Body of pancreas (tissue), 4 donors: ENCODE data around the gene HOXC5. TPM values are rescaled to one million over a fixed set of nuclear protein-coding genes. Genes with fewer than 3 reads are reported as not detected.

Experiments
- ATAC-seq: fragments of 150-250 bp; one replicate; pipeline ENCODE4 v1.9.1; 2016
- DNase-seq, 4 donors: peaks; one replicate each; pipeline ENCODE4 v3.0.0-alpha.2; 2019
- H3K27ac ChIP-seq, 4 donors: fragments of 200-600 bp; sonication (generic); 1 replicate in 3 of 4; 2 replicates in 1 of 4; pipeline versions ENCODE4 v1.5.1 to v1.6.1; 2016 to 2019; ENCODE audit warnings: mild to moderate bottlenecking in 1 of 4, mixed read lengths in 1 of 4, moderate library complexity in 1 of 4
- H3K27me3 ChIP-seq, 2 donors: fragments of 200-600 bp; sonication (generic); one replicate each; pipeline ENCODE4 v1.6.0; 2016; ENCODE audit warnings: mild to moderate bottlenecking in 1 of 2
- H3K36me3 ChIP-seq, 2 donors: fragments of 200-600 bp; sonication (generic); replicated peaks in 1 of 2; 2 replicates each; pipeline ENCODE4 v1.5.1; 2016; ENCODE audit warnings: low read depth in 2 of 2; ENCODE audit not compliant: insufficient read depth in 1 of 2
- H3K4me1 ChIP-seq: fragments of 200-600 bp; sonication (generic); one replicate; pipeline ENCODE4 v1.6.0; 2016
- H3K4me3 ChIP-seq, 2 donors: fragments of 200-600 bp; sonication (generic); 1 replicate in 1 of 2; 2 replicates in 1 of 2; pipeline ENCODE4 v1.5.1; 2016 to 2019
- H3K9me3 ChIP-seq, 3 donors: fragments of 200-600 bp; sonication (generic); 1 replicate in 2 of 3; 2 replicates in 1 of 3; pipeline ENCODE4 v1.5.1; 2016
- POLR2A ChIP-seq, 3 donors: fragments of 450-650 bp; IDR thresholded peaks; one replicate each; pipeline ENCODE4 v1.6.1; 2016; ENCODE audit warnings: antibody characterized with exemption in 3 of 3, mild to moderate bottlenecking in 2 of 3
- WGBS, 2 donors: methylation state at CpG; one replicate each; pipeline ENCODE4 v1.1.5; 2017; 5-methylcytosine and 5-hydroxymethylcytosine counted together
- intact Hi-C: fragments of 100-400 bp; cut with DNase I; formaldehyde crosslinking; loops from one replicate; pipeline ENCODE4 v1.15.1; 2023
- total RNA-seq, 2 donors: library from RNA; depleted of rRNA; stranded (reverse); fragments of >200 nt; gene quantifications; one replicate each; pipeline ENCODE4 v1.1.0, GENCODE V29; 2016
- TF ChIP-seq, protein P1 (sequence below), 7 experiments: fragments of 450-650 bp in 4 of 7; fragments of 200-600 bp in 3 of 7; sonication (generic) in 3 of 7; IDR thresholded peaks; one replicate each; pipeline ENCODE4 v1.5.1; 2016 to 2019; ENCODE audit warnings: antibody characterized with exemption in 7 of 7

HOXC5 gene
- total RNA-seq, 2 donors from 2014 or later: not detected

DNA sequence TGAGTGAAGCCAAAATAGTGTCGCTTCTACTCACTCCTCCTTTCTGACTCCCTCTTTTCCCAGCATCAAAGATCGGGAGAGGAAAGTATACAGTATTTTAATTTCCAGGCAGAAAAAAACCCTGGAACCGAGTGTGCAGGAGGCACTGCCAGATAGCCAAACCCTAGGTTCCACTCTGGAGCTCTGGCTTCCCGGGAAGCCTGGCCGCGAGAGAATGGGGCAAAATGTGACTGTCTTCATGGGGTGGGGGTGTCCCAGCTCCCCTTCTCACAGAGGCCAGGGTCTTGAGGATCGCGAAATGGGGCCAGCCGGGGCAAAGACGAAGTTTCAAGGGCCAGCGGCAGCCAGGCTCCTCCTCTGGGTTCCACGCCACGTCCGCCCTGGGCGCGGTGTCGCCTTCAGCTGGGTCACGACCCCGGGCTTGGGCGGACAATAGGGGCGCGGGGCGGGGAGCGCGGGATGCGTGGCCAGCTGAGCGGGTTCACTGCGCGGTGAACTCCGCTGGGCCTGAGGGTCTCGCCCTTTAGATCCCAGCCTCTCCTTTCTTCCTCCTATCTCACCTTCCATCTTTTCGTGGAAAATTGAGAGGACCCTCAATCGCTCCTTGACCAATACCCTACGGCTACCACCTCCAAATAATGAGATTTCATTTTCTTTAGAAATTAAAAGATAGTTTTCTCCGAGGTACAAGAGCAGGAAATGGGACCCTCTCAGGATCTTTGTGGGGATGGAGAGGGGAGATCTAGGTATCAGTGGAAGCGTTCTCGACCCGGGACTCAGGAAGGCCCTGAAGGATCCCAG lies 27.5 kb downstream of the HOXC5 start:
- Histone ChIP-seq H3K36me3 (no peaks in the 10 kb centered on the region), H3K27ac (no peak overlapping the region), H3K27me3 (no peaks in the 10 kb centered on the region), H3K4me3 (no peak overlapping the region), H3K4me1 (no peaks in the 10 kb centered on the region), H3K9me3 (no peaks in the 10 kb centered on the region)
- no peak for ATAC-seq
- no peak for DNase-seq
- 24 to 37% methylated on average over 36 to 37 of the region's 38 CpGs for WGBS, 2 donors
- intact Hi-C loops: no loop called here
- no peak for TF ChIP-seq POLR2A (IDR thresholded peaks at IDR 0.05)

DNA sequence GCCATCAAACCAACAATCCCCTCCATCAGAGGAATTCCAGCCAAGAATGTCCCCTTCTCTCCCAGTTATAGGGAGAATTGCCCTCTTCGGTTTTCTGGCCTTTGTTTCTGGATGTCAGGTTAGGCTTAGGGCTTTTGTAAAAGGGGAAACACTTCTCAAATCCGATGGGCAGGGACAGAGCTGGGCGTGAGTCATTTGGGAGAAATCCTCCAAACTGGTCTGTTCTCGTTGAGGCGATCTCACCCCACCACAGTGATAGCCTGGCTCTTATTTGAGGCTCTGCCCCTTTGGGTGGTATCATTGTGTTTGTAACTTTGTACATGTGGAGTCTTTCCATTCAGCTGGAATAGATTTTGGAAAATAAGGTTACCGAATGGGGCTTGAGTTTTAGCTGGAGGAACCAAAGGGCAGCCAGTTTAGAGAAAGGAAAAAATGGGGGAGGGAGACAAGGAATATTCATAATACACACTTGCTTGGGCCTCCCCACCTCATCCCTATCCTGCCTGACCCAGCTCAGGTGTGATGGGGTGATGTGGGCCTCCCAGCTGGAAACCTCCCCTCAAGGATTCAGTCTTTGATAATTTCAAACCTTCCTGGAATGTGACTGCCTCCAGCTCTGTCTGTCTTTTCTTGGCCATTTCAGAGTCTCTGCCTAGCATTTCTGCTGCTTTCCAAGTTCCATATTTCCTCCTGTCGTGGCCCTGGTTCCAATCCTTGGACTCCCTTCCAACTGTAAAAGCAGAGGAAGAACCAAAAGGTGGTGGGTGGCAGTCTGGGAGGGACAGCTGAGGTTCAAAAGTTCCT lies 28.3 kb downstream of the HOXC5 start:
- WGBS, 2 donors: 60 to 66% methylated on average over 7 of the region's 7 CpGs
- intact Hi-C loops: no loop called here
- Histone ChIP-seq H3K4me3 (no peak overlapping the region), H3K36me3 (no peaks in the 10 kb centered on the region), H3K9me3 (no peaks in the 10 kb centered on the region), H3K27ac (no peak overlapping the region), H3K4me1 (no peaks in the 10 kb centered on the region), H3K27me3 (no peaks in the 10 kb centered on the region)
- no peak for ATAC-seq
- TF ChIP-seq, protein P1, sequence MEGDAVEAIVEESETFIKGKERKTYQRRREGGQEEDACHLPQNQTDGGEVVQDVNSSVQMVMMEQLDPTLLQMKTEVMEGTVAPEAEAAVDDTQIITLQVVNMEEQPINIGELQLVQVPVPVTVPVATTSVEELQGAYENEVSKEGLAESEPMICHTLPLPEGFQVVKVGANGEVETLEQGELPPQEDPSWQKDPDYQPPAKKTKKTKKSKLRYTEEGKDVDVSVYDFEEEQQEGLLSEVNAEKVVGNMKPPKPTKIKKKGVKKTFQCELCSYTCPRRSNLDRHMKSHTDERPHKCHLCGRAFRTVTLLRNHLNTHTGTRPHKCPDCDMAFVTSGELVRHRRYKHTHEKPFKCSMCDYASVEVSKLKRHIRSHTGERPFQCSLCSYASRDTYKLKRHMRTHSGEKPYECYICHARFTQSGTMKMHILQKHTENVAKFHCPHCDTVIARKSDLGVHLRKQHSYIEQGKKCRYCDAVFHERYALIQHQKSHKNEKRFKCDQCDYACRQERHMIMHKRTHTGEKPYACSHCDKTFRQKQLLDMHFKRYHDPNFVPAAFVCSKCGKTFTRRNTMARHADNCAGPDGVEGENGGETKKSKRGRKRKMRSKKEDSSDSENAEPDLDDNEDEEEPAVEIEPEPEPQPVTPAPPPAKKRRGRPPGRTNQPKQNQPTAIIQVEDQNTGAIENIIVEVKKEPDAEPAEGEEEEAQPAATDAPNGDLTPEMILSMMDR (IDR thresholded peaks at IDR 0.05): no peak
- TF ChIP-seq POLR2A (IDR thresholded peaks at IDR 0.05): no peak
- no peak for DNase-seq

DNA sequence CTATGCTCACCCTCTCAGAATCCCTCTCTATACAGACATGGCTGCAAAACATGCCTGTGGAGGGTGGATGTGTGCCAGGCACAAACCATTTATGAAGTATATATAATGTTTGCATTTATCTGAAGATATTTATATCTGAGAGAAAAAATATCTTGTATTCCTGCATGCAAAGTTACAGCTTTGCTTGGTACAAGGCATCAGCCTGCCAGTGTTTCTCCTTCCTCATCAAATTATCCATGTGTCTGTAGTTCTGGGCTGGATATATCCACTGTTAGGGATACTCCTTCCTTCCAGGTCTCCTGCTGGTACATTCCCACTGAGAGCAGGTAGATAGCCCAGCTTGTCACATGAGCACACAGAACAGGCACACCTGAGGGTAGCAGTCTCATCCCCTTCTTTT lies 32.8 kb downstream of the HOXC5 start:
- ATAC-seq (no peak), DNase-seq (no peak)
- Histone ChIP-seq H3K9me3 (no peaks in the 10 kb centered on the region), H3K36me3 (no peaks in the 10 kb centered on the region), H3K4me1 (no peaks in the 10 kb centered on the region), H3K27ac (no peak overlapping the region), H3K4me3 (no peak overlapping the region), H3K27me3 (no peaks in the 10 kb centered on the region)
- intact Hi-C loops: no loop called here
- no peak for TF ChIP-seq POLR2A (IDR thresholded peaks at IDR 0.05)
- TF ChIP-seq, protein P1 (IDR thresholded peaks at IDR 0.05): no peak

DNA sequence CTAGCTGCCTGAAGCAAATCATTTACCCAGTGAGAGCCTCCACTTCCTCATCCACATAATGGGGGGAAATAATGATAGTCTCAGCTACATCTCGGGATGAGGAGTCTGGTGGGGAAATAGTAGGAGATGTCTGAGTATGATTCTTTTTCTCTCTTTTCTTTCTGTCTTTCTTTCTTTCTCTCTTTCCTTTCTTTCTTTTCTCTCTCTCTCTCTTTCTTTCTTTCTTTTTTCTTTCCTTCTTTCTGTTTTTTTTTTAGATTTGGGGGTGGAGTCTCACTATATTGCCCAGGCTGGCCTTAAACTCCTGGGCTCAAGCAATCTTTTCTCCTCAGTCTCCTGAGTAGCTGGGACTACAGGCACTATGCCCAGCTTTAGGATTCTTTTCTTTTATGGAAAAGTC lies 33.6 kb downstream of the HOXC5 start:
- intact Hi-C loops: no loop called here
- H3K4me1 ChIP-seq: no peaks in the 10 kb centered on the region
- no peaks in the 10 kb centered on the region for H3K36me3 ChIP-seq
- H3K27me3 ChIP-seq: no peaks in the 10 kb centered on the region
- 57 to 75% methylated on average over 1 of the region's 1 CpG for WGBS, 2 donors
- H3K27ac ChIP-seq: no peak overlapping the region
- no peak for ATAC-seq
- H3K4me3 ChIP-seq: no peak overlapping the region
- no peaks in the 10 kb centered on the region for H3K9me3 ChIP-seq
- no peak for DNase-seq
- TF ChIP-seq, protein P1 (IDR thresholded peaks at IDR 0.05): no peak
- TF ChIP-seq POLR2A (IDR thresholded peaks at IDR 0.05): no peak

DNA sequence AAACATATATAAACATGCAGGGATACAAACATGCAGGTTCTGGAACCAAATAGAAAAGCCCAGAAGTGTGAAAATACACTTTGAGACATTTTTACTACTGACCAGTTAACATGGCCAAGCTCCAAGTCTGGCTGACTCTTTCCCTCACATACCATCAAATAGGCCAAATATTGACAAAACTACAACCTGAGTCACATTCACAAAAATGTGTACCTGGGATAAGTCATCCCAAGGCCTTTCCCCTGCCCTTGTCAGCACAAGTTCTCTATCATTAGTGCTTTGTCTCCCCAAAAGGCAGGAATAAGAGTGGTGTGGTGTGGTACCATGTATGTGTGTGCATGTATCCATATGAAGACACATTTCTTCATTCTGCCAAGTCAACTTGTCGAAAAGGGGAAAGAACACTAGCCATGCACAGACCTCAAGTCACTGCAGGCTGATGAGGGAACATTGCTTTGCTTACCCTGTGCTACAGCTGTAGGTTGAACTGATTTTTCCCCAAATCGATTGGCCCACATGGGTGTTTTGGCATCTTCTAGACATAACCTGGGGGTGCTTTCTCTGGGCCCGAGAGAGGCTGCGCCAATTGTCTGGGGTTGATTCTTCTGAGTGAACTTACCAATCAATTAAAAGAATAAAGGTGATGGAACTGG lies 35.7 kb downstream of the HOXC5 start:
- no peaks in the 10 kb centered on the region for H3K36me3 ChIP-seq
- no peaks in the 10 kb centered on the region for H3K4me1 ChIP-seq
- peaks cover 0 to 6% of the 10 kb centered on the region in 2 donors for H3K27me3 ChIP-seq
- H3K4me3 ChIP-seq: no peak overlapping the region
- WGBS, 2 donors: 74 to 84% methylated on average over 4 of the region's 4 CpGs
- TF ChIP-seq, protein P1 (IDR thresholded peaks at IDR 0.05): no peak
- no peak for TF ChIP-seq POLR2A (IDR thresholded peaks at IDR 0.05)
- intact Hi-C loops: no loop called here
- no peak overlapping the region for H3K27ac ChIP-seq
- H3K9me3 ChIP-seq: no peaks in the 10 kb centered on the region
- ATAC-seq: no peak
- DNase-seq: no peak
